MCF 10A (cell line): ENCODE data around the gene TNNI3. TPM values are rescaled to one million over a fixed set of nuclear protein-coding genes. Genes with fewer than 3 reads are reported as not detected.

Source experiments
- BruUV-seq: library from RNA; stranded (reverse); fragments of 400-500 nt; replicated peaks from 2 replicates; lab custom pipeline; 2021; lab: Mats Ljungman, UMichigan
- CTCF ChIA-PET: fragments of 300-600 bp; sonication (Branson Sonifier 250); formaldehyde crosslinking; extraction: SDS; loops from one replicate; lab custom pipeline; 2021; ENCODE audit warnings: antibody characterized with exemption, inconsistent platforms; lab: Yijun Ruan, JAX
- POLR2A ChIA-PET: fragments of 300-600, 350-650 bp; sonication (Branson Sonifier 250); formaldehyde crosslinking; extraction: SDS; loops from one replicate; lab custom pipeline; 2020; ENCODE audit warnings: antibody characterized with exemption, inconsistent platforms; lab: Yijun Ruan, JAX
- DNase-seq: peaks from one replicate; pipeline ENCODE4 v3.0.0-alpha.2; 2018; ENCODE audit not compliant: unreplicated experiment
- H3K27ac Mint-ChIP-seq: one replicate; pipeline ENCODE4 v1.8.0; 2022; ENCODE audit warnings: mild to moderate bottlenecking, low read depth, mixed read lengths; ENCODE audit not compliant: unreplicated experiment
- H3K27me3 Mint-ChIP-seq: one replicate; pipeline ENCODE4 v1.8.0; 2022; ENCODE audit warnings: mixed read lengths; ENCODE audit not compliant: insufficient read depth, unreplicated experiment
- H3K36me3 Mint-ChIP-seq: one replicate; pipeline ENCODE4 v1.8.0; 2022; ENCODE audit warnings: mild to moderate bottlenecking, moderate library complexity, mixed read lengths; ENCODE audit not compliant: insufficient read depth, unreplicated experiment
- H3K4me1 Mint-ChIP-seq: one replicate; pipeline ENCODE4 v1.8.0; 2022; ENCODE audit warnings: mixed read lengths; ENCODE audit not compliant: insufficient read depth, unreplicated experiment
- H3K4me3 Mint-ChIP-seq: one replicate; pipeline ENCODE4 v1.8.0; 2022; ENCODE audit warnings: mild to moderate bottlenecking, moderate library complexity, mixed read lengths; ENCODE audit not compliant: unreplicated experiment
- H3K9me3 Mint-ChIP-seq: one replicate; pipeline ENCODE4 v1.8.0; 2022; ENCODE audit warnings: mixed read lengths; ENCODE audit not compliant: unreplicated experiment
- intact Hi-C: fragments of 100-400 bp; cut with micrococcal nuclease; formaldehyde crosslinking; loops from 2 replicates; pipeline ENCODE4 v1.14.1; 2022
- total RNA-seq: library from RNA; stranded (reverse); gene quantifications from 2 replicates; pipeline ENCODE4 v1.2.3, GENCODE V29; 2022
- TF ChIP-seq, protein P1 (sequence below): fragments of 200-600 bp; IDR thresholded peaks from one replicate; pipeline ENCODE4 v1.8.0; 2022; ENCODE audit warnings: antibody characterized with exemption, mild to moderate bottlenecking; ENCODE audit not compliant: unreplicated experiment

The TNNI3 gene
- total RNA-seq, 1 experiment from 2014 or later = 0.89 TPM

DNA sequence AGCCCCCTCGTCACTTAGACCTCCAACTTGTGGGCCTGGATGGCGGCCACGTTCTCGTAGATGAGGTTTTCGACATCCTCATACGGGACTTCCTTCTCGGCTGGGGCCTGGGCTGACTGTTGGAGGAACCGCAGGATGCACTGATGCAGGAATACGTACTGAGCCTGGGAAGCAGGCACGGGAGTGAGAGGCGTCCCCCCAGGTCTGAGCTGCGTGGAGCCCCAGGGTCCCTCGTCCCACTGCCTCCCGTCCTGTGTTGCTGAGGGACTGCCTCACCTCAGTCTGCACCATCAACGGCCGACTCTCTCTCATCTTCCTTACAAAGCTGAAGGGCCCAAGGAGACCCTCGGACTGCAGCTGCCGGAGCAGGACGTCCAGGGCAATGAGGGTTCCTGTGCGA is 24.2 kb upstream of the TNNI3 start:
- ChIA-PET POLR2A (interaction anchor here (0.6 kb wide), 1 partner anchor 64 kb away, joined by 3 read pairs; the partner anchor contains the start of gene PPP1R12C), CTCF (no interaction called here)
- peaks cover 12% of the 10 kb centered on the region for H3K36me3 Mint-ChIP-seq
- intact Hi-C loops = no loop called here
- no peak for DNase-seq
- peaks cover 29% of the 10 kb centered on the region for H3K27me3 Mint-ChIP-seq
- peaks cover 10% of the 10 kb centered on the region for H3K4me1 Mint-ChIP-seq
- TF ChIP-seq, protein P1, sequence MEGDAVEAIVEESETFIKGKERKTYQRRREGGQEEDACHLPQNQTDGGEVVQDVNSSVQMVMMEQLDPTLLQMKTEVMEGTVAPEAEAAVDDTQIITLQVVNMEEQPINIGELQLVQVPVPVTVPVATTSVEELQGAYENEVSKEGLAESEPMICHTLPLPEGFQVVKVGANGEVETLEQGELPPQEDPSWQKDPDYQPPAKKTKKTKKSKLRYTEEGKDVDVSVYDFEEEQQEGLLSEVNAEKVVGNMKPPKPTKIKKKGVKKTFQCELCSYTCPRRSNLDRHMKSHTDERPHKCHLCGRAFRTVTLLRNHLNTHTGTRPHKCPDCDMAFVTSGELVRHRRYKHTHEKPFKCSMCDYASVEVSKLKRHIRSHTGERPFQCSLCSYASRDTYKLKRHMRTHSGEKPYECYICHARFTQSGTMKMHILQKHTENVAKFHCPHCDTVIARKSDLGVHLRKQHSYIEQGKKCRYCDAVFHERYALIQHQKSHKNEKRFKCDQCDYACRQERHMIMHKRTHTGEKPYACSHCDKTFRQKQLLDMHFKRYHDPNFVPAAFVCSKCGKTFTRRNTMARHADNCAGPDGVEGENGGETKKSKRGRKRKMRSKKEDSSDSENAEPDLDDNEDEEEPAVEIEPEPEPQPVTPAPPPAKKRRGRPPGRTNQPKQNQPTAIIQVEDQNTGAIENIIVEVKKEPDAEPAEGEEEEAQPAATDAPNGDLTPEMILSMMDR = no peak
- no TSS peak for BruUV-seq
- H3K27ac Mint-ChIP-seq = no peak overlapping the region
- no peaks in the 10 kb centered on the region for H3K9me3 Mint-ChIP-seq
- no peak overlapping the region for H3K4me3 Mint-ChIP-seq

DNA sequence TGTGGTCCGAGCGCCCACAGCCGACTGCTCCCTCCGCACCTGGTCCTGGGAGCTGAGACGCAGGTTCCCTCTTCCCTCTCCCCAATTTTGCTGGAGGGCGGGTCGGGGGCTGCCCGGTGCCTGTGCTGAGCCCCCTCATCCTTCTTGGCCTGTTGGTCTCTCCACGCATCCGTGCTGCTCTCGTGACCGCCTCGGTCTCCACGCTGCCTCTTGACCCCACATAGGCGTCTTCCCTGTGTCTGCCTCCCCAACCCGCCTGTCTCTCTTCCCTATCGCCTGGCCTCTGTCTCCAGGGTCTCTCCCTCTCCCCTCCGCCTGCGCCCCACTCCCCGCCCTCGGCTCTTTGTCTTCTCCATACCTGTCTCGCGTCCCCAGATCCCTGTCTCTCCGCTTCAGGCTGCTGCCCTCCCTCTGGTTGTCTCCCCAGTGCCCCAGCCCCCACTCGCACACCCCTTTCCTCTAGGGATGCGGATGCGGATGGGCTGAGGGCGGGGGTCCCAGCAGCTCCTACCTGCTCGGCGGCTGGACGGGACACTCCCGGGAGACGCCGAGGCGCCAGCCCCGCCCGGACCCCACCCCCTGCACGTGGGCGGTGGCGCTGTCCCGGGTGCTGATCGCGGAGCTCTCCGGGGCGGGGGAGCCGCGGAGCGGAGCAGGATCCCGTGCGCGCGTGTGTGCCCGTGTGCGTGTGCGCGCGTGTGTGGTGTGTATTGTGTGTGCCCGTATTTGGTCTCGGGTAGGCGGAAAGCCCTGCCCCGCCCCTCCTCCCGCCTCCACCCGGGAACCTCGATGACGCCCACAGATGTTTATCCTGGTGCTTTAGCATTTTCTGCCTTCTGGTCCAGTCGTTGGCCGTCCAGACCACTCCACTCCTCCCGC is 22.3 kb upstream of the TNNI3 start, which contains the start of gene SYT5:
SYT5 (minus strand) TSS at position 684 of the 879 bp plus-strand sequence. CDS start 1,248 bp downstream, outside the sequence.
- Mint-ChIP-seq H3K4me1 (peaks cover 10% of the 10 kb centered on the region), H3K27ac (no peak within 1 kb of the TSS), H3K36me3 (peaks cover 6% of the 10 kb centered on the region), H3K9me3 (no peaks in the 10 kb centered on the region), H3K4me3 (no peak within 1 kb of the TSS), H3K27me3 (peaks cover 29% of the 10 kb centered on the region)
- ChIA-PET POLR2A (interaction anchor here (0.6 to 1.6 kb wide), 8 partner anchors 10 to 176 kb away, joined by 3 to 6 read pairs (median 4); partner anchors contain the start of genes HSPBP1 and PPP6R1), CTCF (interaction anchor here (0.8 to 1.5 kb wide), 3 partner anchors 10 to 325 kb away, joined by 3 read pairs; partner anchors contain the start of gene TMEM238)
- TF ChIP-seq, protein P1 = no peak
- DNase-seq = peak; percentile 51
- BruUV-seq = no TSS peak
- intact Hi-C loops = no loop called here

DNA sequence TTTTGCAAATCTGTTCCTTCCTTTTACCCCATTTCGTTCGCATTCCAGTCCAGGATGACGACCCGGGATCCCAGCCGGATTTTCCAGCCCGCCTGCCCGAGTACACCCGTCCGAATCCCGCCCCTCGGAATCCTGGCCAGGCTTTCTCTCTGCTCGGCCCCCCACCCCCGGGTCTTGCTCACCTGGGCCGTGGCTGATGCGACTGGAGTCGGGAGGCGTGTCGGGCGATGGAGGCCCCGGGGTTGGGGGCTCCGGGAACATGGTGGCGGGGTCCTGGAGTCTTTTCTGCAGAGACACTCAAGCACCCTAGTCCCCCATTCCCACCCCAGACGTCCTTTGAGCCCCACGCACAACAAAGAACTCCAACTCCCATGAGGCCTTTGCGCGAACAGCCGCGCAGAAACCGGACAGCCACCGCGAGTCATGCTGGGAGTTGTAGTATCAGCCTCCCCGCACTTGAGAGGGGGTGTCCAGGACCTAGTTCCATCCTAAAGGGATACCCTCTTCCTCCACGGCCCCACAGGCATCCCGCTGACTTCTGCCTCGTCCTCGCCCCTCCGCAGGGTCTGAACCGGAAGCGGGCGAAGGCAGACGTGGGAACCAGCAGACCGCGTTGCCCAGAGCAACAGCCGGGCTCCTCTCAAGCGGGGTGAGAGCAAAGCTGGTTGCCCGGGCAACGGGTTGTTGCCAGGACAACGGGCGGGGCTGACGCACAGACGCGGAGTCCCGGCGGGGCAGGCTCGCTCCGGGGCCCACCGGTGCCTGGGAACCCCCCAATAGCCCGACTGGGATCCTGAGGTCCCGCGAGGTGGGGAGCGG is 21.5 kb upstream of the TNNI3 start:
- intact Hi-C loops = no loop called here
- Mint-ChIP-seq H3K27me3 (peaks cover 29% of the 10 kb centered on the region), H3K9me3 (no peaks in the 10 kb centered on the region), H3K4me1 (peaks cover 10% of the 10 kb centered on the region), H3K4me3 (no peak overlapping the region), H3K27ac (no peak overlapping the region), H3K36me3 (peaks cover 6% of the 10 kb centered on the region)
- ChIA-PET CTCF (interaction anchor here (0.6 to 1.3 kb wide), 3 partner anchors 167 to 326 kb away, joined by 3 read pairs; partner anchors contain the start of gene TMEM238), POLR2A (interaction anchor here (0.7 to 1.6 kb wide), 3 partner anchors 10 to 177 kb away, joined by 4 to 6 read pairs (median 6); partner anchors contain the start of gene PPP6R1)
- DNase-seq = no peak
- TF ChIP-seq, protein P1 = no peak
- no TSS peak for BruUV-seq
